HG02870 (cell line): ENCODE results near the gene SEC14L3.
"Not testable (repeated sequence)": the region's sequence is repeated elsewhere in the genome, so short reads cannot be mapped to it uniquely, and the experiment has no call there.

Source experiments
- ATAC-seq: cut with Tn5 transposase; IDR thresholded peaks from one replicate; pipeline ENCODE4 v1.9.1; 2021; ENCODE audit warnings: mild to moderate bottlenecking, moderate library complexity; ENCODE audit not compliant: unreplicated experiment

SEC14L3 gene

DNA sequence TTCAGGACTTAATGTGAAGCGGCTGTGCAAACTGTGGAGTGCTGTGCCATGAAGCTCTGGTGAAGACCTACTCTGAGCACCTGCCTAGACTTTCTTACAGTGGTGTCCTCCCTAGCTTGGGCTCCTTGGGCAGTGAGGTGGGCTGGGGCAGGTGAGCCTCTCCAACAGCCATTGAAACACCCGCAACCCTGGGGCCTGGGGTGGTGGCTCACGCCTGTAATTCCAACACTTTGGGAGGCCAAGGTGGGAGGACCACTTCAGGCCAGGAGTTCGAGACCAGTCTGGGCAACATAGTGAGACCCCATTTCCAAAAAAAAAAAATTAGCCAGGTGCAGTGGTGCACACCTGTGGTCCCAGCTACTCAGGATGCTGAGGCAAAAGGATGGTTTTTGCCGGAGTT, 14.3 kb upstream of the SEC14L3 start:
- ATAC-seq = no peak

DNA sequence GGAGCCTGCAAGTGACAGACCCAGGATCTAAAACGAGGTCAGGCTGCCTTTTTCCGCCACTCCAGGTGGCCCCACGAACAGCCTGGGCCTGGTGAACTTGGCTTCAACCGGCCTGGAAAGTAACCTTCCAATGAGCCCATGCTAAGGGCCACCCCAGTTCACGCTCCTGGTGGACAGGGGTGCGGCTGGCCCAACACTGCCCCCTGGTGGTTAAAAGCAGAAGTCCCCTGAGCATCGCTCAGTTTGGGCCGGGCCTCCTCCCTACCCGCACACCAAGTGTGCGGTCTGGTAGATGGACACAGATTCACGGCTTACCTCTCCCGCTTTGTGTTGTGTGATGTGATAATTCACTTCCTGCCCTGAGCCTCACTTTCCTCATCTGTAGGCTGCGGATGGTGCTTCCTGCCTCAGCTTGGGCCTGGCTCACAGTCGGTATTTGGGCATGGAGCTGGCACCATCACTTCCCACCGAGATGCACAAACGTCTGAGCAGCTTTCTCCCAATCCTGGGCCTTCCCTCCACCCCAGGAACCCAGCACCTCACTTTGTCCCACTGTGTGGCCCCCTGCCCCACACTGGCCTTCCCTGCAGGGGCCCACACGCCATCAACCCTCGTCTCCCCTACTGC, 13.7 kb upstream of the SEC14L3 start:
- no peak for ATAC-seq

DNA sequence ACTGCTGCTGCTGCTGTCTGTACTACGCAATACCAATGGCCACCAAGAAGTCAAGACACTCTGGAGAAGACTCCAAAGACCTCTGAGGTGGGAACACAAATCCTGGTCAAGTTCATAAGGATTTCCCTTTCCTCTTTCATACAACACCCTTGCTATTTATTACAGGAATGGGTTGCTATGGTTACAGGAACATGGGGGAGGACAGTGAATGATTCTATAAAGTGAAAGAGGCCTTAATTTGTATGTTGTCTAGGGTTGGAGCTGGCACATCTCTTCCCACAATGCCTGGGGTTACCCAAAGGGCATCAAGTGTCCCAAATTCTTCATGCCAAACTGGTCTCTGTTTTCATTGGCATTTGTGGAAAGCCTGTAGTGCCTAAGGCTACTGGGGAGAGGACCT, 11.4 kb upstream of the SEC14L3 start:
- no peak for ATAC-seq

DNA sequence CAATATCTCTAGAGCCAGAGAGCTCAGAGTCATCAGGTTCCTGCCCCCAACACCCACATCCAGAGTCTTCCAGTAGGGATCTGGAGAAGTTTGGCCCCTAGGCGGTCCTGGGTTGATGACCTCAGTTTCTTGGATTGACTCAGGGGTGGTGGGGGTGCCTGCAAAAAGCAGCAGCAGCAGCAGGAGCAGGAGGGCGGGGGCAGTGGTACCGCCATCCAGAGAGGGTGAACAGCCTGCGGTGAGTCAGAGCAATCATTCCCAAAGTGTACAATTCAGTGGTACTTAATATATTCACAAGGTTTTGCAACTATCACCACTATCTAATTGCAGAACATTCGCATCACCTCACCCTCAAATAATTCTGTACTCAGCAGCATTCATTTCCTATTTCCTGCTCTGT, 9.9 kb upstream of the SEC14L3 start:
- no peak for ATAC-seq

DNA sequence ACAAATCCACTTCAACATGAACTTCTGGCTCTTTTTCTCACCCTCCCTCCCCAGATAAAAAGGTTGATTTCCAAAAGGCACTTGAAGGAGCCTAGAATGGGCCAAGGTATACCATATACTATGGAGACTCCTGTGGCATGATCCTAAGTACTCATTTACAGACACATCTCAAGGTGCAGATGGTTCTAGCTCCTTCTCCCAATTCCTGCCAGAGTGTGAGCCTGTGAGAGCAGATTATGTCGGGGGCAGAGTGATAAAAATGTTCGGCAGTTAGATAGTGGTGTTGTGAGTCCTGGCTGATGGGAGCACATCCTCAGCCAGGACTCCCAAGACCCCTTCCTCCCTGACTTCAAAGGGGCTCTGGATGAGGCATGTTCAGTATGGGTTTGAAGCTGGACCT, 8.2 kb upstream of the SEC14L3 start:
- ATAC-seq = no peak

DNA sequence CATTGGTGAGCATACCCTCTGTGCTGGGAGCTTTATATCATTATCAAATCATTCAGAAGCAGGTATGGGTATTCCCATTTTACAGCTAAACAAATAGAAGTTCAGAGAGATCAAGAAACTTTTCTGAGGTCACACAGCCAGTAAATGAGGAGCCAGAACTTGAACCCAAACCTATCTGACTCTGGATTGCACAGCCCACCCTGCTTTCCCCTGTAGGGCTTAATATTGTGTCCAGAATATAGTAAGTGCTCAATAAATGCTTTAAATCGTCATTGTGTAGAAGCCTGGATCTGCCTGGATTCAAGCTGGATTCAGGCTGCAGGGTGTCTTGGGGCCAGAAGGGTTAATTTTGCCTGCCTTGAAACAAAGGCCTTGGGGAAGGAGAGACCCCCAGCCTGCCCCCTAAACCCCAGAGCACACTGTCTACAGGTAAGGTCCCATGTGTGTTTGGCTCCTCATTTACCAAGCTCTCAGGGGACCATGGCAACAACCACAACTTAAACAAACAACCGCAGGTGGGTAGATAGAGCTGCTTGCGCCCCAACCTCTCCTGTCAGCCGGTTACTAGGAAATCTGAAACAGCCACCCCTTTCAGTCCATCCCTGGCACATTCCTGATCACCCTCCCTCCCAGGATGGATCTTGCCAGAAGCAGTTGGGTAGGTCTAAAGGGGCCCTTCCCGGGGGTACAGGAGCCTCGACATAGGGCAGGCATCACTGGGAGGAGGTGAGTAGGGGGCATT, 3.0 kb upstream of the SEC14L3 start:
- no peak for ATAC-seq

DNA sequence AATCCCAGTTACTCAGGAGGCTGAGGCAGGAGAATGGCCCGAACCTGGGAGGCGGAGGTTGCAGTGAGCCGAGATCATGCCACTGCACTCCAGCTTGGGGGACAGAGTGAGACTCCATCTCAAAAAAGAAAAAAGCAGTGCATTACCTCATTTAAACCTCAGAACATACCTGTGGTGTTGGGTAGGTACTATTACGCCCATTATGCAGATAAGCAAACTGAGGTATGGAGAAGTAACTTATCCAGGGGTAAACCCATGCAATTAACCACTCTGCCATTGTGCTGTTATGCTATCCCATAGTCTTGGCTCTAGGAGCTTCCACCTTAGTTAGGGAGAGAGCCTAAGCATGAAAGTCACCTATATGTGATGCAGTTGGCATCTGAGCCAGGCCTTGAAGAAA, 2.3 kb upstream of the SEC14L3 start:
- no peak for ATAC-seq

DNA sequence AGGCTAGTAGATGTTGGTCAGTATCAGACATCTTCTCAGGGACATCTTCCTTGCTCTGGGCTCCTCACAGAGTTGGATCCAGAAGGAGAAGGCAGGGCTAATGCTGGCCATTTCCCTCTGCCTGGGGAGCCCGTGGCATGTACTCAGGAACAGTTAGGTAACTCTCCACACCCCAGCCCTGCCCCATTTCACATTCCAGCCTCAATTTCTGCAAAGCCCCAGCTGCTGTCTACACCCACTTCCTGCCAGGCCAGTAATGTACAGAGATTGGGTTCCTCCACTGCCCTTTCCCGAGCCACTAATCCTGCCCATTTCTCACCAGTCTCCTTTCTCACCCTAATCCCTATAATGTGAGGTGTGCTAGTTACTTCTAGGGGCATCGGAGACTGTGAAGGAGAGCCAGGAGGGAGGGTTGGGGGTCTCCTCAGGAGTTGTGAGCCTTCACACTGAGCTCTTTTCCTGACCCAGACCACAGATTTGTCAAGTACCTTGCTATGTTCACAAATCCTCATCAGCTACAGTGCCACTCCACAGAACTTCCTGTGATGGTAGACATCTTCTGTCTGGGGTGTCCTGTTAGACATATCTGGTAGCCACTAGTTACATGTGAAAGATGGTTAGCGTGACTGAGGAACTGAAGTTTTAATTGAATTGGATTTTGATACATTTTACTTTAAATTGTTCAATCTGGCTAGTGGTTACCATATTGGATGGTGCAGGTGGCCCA, 1.3 kb upstream of the SEC14L3 start:
- ATAC-seq = no peak

DNA sequence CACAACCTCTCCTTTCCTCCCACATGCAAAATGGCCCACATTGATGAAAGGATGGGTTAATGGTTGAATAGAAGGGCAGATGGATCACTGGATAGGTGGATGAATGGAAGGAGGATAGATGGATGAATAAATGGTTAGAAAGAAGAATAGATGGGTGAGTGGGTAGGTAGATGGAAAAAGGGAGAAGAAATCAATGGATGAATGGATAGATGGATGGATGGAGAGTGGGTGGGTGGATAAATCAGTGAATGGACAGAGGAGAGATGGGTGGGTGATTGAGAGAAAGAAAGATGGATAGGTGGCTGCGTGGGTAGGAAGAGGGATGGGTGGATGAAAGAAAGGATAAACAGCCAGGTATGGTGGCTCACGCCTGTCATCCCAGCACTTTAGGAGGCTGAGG, 1.2 kb downstream of the SEC14L3 start:
- ATAC-seq = no peak

DNA sequence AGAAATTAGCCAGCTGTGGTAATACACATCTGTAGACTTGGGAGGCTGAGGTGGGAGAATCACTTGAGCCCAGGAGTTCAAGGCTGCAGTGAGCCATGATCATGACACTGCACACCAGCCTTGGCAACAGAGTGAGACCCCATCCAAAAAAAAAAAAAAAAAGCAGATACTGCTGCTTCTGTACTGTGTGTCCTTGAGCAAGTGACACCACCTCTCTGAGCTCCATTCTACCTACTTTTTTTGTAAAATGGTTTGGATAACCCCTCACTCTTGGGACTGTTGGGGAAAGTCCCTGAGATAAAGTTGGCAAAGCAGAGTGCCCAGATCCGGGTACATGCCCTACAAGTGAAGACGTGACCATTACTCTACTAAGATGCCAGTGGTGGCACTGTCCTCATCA, 2.7 kb downstream of the SEC14L3 start:
- ATAC-seq = no peak

DNA sequence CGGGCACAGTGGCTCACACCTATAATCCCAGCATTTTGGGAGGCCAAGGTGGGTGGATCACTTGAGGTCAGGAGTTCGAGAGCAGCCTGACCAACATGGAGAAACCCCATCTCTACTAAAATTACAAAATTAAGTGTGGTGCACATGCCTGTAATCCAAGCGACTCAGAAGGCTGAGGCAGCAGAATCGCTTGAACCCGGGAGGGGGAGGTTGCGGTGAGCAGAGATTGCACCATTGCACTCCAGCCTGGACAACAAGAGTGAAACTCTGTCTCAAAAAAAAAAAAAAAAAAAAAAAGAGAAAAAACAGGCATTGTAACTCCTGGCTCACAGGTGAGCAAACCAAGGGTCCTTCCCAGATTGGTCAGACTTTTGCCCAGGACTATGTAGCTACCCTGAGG, 11.3 kb downstream of the SEC14L3 start:
- ATAC-seq = not testable (repeated sequence)

DNA sequence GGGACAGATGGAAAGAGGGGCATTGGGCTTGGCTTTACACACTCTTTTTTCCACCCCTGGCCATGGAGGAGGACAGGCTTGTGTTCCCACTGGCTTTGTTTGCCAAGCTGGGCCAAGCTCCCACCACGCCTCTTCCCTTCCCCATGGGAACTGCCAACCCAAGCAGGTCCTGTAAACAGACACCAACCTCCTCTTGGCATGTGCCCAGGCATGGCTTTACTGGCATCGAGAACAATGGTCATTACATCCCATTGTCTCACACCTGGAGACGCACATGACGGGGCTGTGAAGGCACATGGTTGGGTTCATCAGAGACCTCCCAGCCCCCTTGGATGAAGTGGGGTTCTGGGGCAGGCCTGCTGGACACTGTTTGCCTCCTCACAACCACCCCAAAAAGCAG, 11.7 kb downstream of the SEC14L3 start:
- ATAC-seq = no peak

DNA sequence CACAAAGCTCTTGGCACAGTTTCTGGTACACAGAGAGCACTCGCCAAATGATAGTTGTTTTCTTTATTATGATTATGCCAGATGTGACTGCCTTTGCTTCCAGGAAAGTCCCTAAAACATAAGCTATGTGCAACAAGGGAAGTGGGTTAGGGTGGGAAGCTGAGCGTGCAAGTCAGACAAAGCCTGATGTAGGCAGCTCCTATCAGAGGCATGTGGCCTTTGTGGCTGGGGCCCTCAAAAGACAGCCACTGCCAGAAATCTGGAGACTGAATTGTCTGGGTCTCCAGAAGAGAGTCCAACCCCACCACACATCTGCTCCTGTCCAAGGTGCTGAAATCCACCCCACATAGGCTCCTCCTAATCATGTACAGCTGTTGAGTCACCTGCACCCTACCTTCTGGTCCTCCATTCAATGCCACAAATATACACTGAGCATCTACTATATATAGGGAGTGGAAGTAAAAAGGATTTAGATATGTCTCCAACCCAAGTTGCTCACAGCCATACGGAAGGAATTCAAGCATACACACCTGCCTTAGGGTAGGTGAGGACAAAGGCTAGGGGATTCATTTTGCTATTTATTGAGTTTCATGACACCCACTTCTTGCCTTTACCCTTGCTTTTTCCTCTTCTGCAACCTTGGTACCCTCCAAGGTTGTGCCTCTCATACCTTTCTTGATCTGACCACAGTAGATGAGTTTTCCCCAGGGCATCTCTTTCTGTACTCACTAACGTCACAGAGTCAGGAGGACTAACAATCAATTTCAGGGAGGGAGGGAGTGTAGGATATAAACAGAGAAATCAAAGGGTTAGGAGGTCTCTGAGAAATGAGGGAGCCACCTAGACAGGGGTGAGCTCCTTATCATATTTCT, 12.4 kb downstream of the SEC14L3 start:
- ATAC-seq = no peak

DNA sequence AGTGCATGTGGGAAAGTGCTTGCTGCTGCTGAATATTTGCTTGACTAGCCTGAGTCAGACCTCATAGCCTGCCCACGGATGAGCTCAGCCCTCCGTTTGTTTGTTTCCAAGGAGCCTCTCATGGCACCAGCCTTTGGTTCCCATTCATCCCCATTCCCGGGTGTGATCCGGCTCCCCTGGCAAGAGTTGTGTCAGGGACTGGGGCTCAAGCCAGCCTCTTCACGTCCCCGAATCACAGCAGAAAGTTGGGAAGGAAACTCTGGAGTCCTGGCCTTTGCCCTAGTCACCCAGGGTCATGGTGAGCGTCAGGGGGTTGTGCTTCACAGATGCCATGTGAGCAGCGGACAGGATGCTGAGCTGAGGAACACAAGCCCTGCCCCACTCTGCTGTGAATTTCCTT, 13.8 kb downstream of the SEC14L3 start:
- no peak for ATAC-seq

DNA sequence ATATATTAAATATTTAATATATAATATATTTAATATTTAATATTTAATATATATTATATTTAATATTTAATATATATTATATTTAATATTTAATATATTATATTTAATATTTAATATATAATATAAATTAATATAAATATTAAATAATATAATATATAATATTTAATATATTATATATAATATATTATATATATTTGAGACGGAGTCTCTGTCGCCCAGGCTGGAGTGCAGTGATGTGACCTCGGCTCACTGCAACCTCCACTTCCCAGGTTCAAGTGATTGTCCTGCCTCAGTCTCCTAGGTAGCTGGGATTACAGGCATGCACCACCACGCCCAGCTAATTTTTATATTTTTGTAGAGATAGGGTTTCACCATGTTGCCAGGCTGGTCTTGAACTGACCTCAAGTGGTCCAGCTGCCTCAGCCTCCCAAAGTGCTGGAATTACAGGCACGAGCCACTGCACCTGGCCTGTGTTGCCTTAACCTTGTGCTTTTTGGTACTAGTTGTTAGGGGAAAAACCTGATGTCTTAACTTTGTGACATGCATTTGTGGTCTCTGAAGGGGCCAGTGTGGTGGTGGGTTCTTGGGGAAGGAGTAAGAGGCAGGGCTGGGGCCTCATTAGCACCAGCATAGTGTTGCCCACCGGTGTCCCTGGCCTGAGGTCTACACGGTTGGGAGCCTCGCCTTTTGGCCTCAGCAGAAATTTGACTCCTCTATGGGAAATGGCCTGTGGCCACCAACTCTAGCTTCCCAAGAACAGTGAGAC, 16.6 kb downstream of the SEC14L3 start:
- no peak for ATAC-seq

DNA sequence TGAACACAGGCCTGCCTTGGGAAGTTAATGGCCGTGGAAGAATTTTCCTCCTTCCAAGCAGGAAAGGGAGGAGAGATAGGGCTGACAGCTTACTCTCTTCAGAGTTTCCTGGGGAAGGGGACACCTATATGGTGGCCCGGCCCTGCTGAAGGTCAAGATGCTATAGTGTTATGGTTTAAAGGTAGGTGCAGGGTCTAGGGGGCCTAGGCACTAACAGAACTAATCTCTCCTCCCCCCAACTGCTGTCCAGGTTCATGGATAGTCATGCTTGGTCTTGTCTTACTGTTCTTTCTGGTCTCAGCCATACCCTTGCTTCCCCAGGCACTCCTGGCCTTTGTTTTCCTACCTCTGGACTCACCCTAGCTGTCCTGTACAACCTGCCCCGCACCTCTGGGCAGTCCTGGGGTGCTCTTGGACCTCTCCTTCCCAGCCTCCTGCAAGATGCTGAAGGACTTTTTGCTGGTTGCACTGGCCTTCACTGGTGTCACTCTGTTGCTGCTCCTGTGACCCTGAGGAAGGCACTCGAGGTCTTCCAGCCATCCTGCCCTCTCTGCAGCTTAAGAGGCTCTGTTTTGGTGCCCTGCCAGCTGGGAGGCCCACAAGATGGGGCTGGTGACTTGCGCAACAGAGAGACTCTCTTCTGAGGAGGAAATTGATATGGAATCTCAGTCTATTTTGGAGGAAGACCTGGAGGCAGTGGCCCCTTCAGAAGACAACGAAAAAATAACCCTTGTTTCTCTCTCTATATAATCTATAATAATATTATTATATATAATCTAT, 17.9 kb downstream of the SEC14L3 start:
- no peak for ATAC-seq

DNA sequence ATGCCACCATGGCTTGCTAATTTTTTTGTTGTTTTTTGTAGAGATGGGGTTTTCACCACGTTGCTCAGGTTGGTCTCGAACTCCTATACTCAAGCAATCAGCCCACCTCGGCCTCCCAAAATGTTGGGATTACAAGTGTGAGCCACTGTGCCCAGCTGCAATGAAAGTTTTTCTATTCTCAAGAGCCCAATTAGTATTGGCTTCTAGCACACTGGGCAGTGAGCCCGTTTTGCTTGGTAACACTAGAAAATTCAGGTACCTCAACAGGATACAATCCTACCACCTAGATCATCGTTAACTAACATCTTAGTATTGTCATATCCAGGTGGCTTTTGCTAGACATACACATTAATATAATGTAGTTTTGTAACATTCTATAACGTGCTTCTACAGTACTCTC, 19.0 kb downstream of the SEC14L3 start:
- no peak for ATAC-seq

DNA sequence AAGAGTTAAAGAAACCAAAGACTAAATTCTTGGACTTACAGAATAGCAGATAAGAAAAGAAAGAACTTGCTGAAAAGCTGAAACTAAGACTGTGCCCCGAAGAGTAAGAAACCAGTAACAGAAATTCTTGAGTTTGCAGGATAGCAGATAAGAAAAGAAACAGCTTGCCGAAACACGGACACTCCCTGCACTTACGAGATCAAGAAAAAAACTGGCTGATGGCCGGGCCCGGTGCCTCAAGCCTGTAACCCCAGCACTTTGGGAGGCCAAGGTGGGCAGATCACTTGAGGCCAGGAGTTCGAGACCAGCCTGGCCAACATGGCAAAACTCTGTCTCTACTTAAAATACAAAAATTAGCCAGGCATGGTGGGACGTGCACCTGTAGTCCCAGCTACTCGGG, 20.3 kb downstream of the SEC14L3 start:
- ATAC-seq = not testable (repeated sequence)

DNA sequence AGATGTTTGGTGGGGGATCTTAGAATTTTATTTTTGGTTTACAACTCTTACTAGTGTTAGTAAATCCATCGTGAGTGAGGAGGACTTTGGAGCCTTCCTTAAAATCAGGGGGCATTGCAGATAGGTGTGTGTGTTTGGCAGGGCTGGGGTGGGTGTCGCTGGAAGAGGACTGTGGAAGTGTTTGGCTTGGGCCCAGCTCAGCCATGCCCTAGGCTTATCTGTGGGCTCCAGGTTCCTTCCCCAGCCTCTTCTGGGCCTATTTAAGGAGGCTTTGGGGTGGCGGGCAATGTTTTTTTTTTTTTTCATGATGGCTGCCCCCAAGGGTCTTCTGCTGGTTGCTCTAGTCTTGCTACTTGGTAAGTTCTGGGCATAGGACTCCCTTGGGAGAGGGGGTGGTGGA, 24.2 kb downstream of the SEC14L3 start:
- ATAC-seq = no peak
